IMR-90 (cell line): Measurements from ENCODE around the gene DIP2C. TPM values are rescaled to one million over a fixed set of nuclear protein-coding genes. Genes with fewer than 3 reads are reported as not detected.

ENCODE experiments used
- ATAC-seq: fragments of 200-7000 bp; cut with Tn5 transposase; 2 replicates; pipeline ENCODE4 v1.9.1; 2020; ENCODE audit warnings: low read depth, mild to moderate bottlenecking, moderate library complexity
- BruUV-seq: library from RNA; stranded (reverse); fragments of 400-500 nt; replicated peaks from 2 replicates; lab custom pipeline; 2021; lab: Mats Ljungman, UMichigan
- CTCF ChIA-PET: fragments of 300-600 bp; formaldehyde crosslinking; extraction: SDS; loops from one replicate; lab custom pipeline; 2021; ENCODE audit warnings: antibody characterized with exemption; lab: Yijun Ruan, JAX
- POLR2A ChIA-PET: fragments of 300-600 bp; sonication (Branson Sonifier 250); formaldehyde crosslinking; loops from one replicate; lab custom pipeline; 2022; ENCODE audit warnings: antibody characterized with exemption; ENCODE audit not compliant: unreplicated experiment; lab: Charles Lee
- DNase-seq: peaks from one replicate; pipeline ENCODE4 v3.0.0; 2013
- H2AFZ ChIP-seq: replicated peaks from 2 replicates; pipeline ENCODE3; 2013; ENCODE audit warnings: low read length, mild to moderate bottlenecking; ENCODE audit not compliant: poor library complexity
- H2AK5ac ChIP-seq: 2 replicates; pipeline ENCODE4 v1.6.1; 2013; ENCODE audit warnings: low read depth, low read length, inconsistent platforms
- H2AK9ac ChIP-seq: replicated peaks from 2 replicates; pipeline ENCODE3; 2013; ENCODE audit warnings: mild to moderate bottlenecking, low read depth, low read length, moderate library complexity; ENCODE audit not compliant: poor library complexity
- H2BK120ac ChIP-seq: 2 replicates; pipeline ENCODE4 v1.6.1; 2013; ENCODE audit warnings: low read depth, low read length, inconsistent platforms
- H2BK15ac ChIP-seq: 3 replicates; pipeline ENCODE4 v1.6.1; 2013; ENCODE audit warnings: low read depth, low read length, inconsistent platforms
- H2BK20ac ChIP-seq: 2 replicates; pipeline ENCODE4 v1.6.1; 2013; ENCODE audit warnings: low read depth, mild to moderate bottlenecking, inconsistent platforms, low read length, moderate library complexity
- H2BK5ac ChIP-seq: 2 replicates; pipeline ENCODE4 v1.6.1; 2013; ENCODE audit warnings: mild to moderate bottlenecking, low read depth, low read length, inconsistent platforms; ENCODE audit not compliant: poor library complexity, severe bottlenecking
- H3K14ac ChIP-seq: replicated peaks from 2 replicates; pipeline ENCODE4 v1.6.1; 2013; ENCODE audit warnings: low read depth, low read length, inconsistent platforms
- H3K18ac ChIP-seq: 2 replicates; pipeline ENCODE4 v1.6.1; 2013; ENCODE audit warnings: low read depth, low read length, control low read depth
- H3K23ac ChIP-seq: 2 replicates; pipeline ENCODE4 v1.6.1; 2013; ENCODE audit warnings: low read depth, low read length, inconsistent platforms
- H3K27ac ChIP-seq: 2 replicates; pipeline ENCODE4 v1.5.1; 2013; ENCODE audit warnings: mild to moderate bottlenecking, control low read depth, low read length; ENCODE audit not compliant: insufficient read depth
- H3K27me3 ChIP-seq: 2 replicates; pipeline ENCODE4 v1.6.1; 2013; ENCODE audit warnings: low read length; ENCODE audit not compliant: control insufficient read depth, insufficient read depth
- H3K36me3 ChIP-seq: 2 replicates; pipeline ENCODE4 v1.6.1; 2013; ENCODE audit warnings: low read length, mixed read lengths; ENCODE audit not compliant: control insufficient read depth, insufficient read depth
- H3K4ac ChIP-seq: 2 replicates; pipeline ENCODE4 v1.6.1; 2013; ENCODE audit warnings: low read depth, low read length, inconsistent platforms
- H3K4me1 ChIP-seq: 2 replicates; pipeline ENCODE4 v1.6.1; 2013; ENCODE audit warnings: low read length, mixed read lengths; ENCODE audit not compliant: control insufficient read depth, insufficient read depth
- H3K4me2 ChIP-seq: 2 replicates; pipeline ENCODE4 v1.6.1; 2013; ENCODE audit warnings: low read depth, mild to moderate bottlenecking, control low read depth, low read length, moderate library complexity
- H3K4me3 ChIP-seq: 2 replicates; pipeline ENCODE4 v1.5.1; 2013; ENCODE audit warnings: low read depth, mild to moderate bottlenecking, control low read depth, low read length, moderate library complexity; ENCODE audit not compliant: insufficient read depth
- H3K56ac ChIP-seq: 2 replicates; pipeline ENCODE4 v1.6.1; 2013; ENCODE audit warnings: low read length, inconsistent platforms; ENCODE audit not compliant: insufficient read depth; ENCODE audit errors: extremely low read depth
- H3K79me1 ChIP-seq, 2 experiments: 2 replicates each; pipeline ENCODE4 v1.6.1; 2013; ENCODE audit warnings: low read length in 2 of 2, inconsistent platforms in 1 of 2, low read depth in 1 of 2
- H3K9ac ChIP-seq: 2 replicates; pipeline ENCODE4 v1.6.1; 2013; ENCODE audit warnings: low read depth, low read length, control low read depth
- H3K9me1 ChIP-seq: 2 replicates; pipeline ENCODE4 v1.6.1; 2013; ENCODE audit warnings: low read length, inconsistent platforms; ENCODE audit not compliant: insufficient read depth
- H3K9me3 ChIP-seq: 2 replicates; pipeline ENCODE4 v1.6.1; 2013; ENCODE audit warnings: low read length; ENCODE audit not compliant: control insufficient read depth, insufficient read depth
- H4K20me1 ChIP-seq: 2 replicates; pipeline ENCODE4 v1.6.1; 2013; ENCODE audit warnings: low read length, inconsistent platforms; ENCODE audit not compliant: insufficient read depth
- H4K5ac ChIP-seq: 2 replicates; pipeline ENCODE4 v1.6.1; 2013; ENCODE audit warnings: mild to moderate bottlenecking, low read depth, low read length, control low read depth
- H4K8ac ChIP-seq, 2 experiments: 2 replicates each; pipeline ENCODE4 v1.6.1; 2013; ENCODE audit warnings: low read depth in 2 of 2, low read length in 2 of 2, control low read depth in 1 of 2, inconsistent platforms in 1 of 2
- H4K91ac ChIP-seq: 2 replicates; pipeline ENCODE4 v1.6.1; 2013; ENCODE audit warnings: low read depth, low read length, inconsistent platforms; ENCODE audit not compliant: insufficient read depth
- CEBPB ChIP-seq: IDR thresholded peaks from 2 replicates; pipeline ENCODE4 v1.6.1; 2012; ENCODE audit warnings: low read depth, low read length, improper control_type of control experiment
- CHD1 ChIP-seq: IDR thresholded peaks from 2 replicates; pipeline ENCODE4 v1.6.1; 2012; ENCODE audit warnings: low read depth, low read length, improper control_type of control experiment
- CTCF ChIP-seq: conservative IDR thresholded peaks from 2 replicates; pipeline ENCODE4 v1.5.1; 2012; ENCODE audit warnings: mild to moderate bottlenecking, low read depth, low read length, improper control_type of control experiment
- MAFK ChIP-seq: IDR thresholded peaks from 2 replicates; pipeline ENCODE4 v1.6.1; 2012; ENCODE audit warnings: low read depth, low read length, improper control_type of control experiment
- MAZ ChIP-seq: IDR thresholded peaks from 2 replicates; pipeline ENCODE4 v1.6.1; 2012; ENCODE audit warnings: low read depth, mild to moderate bottlenecking, low read length, improper control_type of control experiment, moderate library complexity, borderline replicate concordance
- RAD21 ChIP-seq: IDR thresholded peaks from 2 replicates; pipeline ENCODE4 v1.6.1; 2012; ENCODE audit warnings: low read length, improper control_type of control experiment
- RCOR1 ChIP-seq: IDR thresholded peaks from 2 replicates; pipeline ENCODE4 v1.6.1; 2012; ENCODE audit warnings: mild to moderate bottlenecking, low read length, improper control_type of control experiment; ENCODE audit not compliant: insufficient replicate concordance
- RFX5 ChIP-seq: IDR thresholded peaks from 2 replicates; pipeline ENCODE4 v1.8.0; 2012; ENCODE audit warnings: low read depth, mild to moderate bottlenecking, low read length, moderate library complexity
- SMC3 ChIP-seq: fragments of 150-350 bp; IDR thresholded peaks from 2 replicates; pipeline ENCODE4 v1.6.1; 2016; ENCODE audit warnings: low read depth, mild to moderate bottlenecking, antibody characterized with exemption, low read length, moderate library complexity
- WGBS, 2 experiments: methylation state at CpG; one replicate each; pipeline versions ENCODE4 v1.1.5 to v1.1.7; 2013; ENCODE audit warnings: missing lambda C conversion rate in 2 of 2; ENCODE audit not compliant: insufficient read length in 1 of 2; ENCODE audit errors: extremely low coverage in 2 of 2; 5-methylcytosine and 5-hydroxymethylcytosine counted together
- dilution Hi-C: fragments of 300-500 bp; cut with HindIII; formaldehyde crosslinking; loops from one replicate; pipeline ENCODE4 v1.14.3; 2018; ENCODE audit warnings: low sequenced_read_pairs; ENCODE audit not compliant: unreplicated experiment
- in situ Hi-C: fragments of 300-500 bp; cut with MboI; formaldehyde crosslinking; loops from 3 replicates; pipeline ENCODE4 v1.14.3; 2019; ENCODE audit warnings: low sequenced_read_pairs, inconsistent platforms, mixed read lengths
- intact Hi-C: fragments of 100-400 bp; cut with micrococcal nuclease; formaldehyde crosslinking; loops from 2 replicates; pipeline ENCODE4 v1.10.0; 2022
- polyA plus RNA-seq, 3 experiments: library from polyadenylated mRNA; depleted of rRNA; stranded (reverse); fragments of >200 nt; gene quantifications; 2 replicates each; pipeline ENCODE4 v1.2.3, GENCODE V29; 2012; ENCODE audit warnings: low replicate concordance in 1 of 3
- total RNA-seq: library from RNA; depleted of rRNA; stranded (reverse); fragments of >200 nt; gene quantifications from 2 replicates; pipeline ENCODE4 v1.2.3, GENCODE V29; 2012
- TF ChIP-seq, protein P1 (sequence below): fragments of 150-350 bp; IDR thresholded peaks from 2 replicates; pipeline ENCODE4 v1.6.1; 2017; ENCODE audit warnings: mild to moderate bottlenecking, antibody characterized with exemption, low read length, low read depth

DIP2C gene
- total and polyA plus RNA-seq, 2 of the 4 experiments (the other 2 are of a cell fraction), result 8.6 to 17.3 TPM

GRCh38 chr10:488081-488932, 201.2 kb downstream of the DIP2C start:
- dilution Hi-C loops (no loop called here), in situ Hi-C loops (no loop called here), intact Hi-C loops (no loop called here)
- H3K14ac ChIP-seq, result peak overlapping the region; percentile 32; the same call in 1 of the 2 replicates
- peaks cover 23% of the 10 kb centered on the region for H3K9me1 ChIP-seq
- H2BK20ac ChIP-seq, result no peak overlapping the region
- no peak overlapping the region for H4K8ac ChIP-seq
- no TSS peak for BruUV-seq
- ChIA-PET CTCF (no interaction called here), POLR2A (no interaction called here)
- H2AK5ac ChIP-seq, result no peak overlapping the region
- H3K4me2 ChIP-seq, result no peak overlapping the region
- H3K23ac ChIP-seq, result no peak overlapping the region
- H3K79me1 ChIP-seq, result peaks cover 53 to 84% of the 10 kb centered on the region in 2 experiments
- H2BK120ac ChIP-seq, result no peak overlapping the region
- no peak overlapping the region for H3K4ac ChIP-seq
- 95% methylated on average over 4 of the region's 21 CpGs; no CpG with 5 or more reads in 1 of the 2 experiments for WGBS, 2 experiments
- no peaks in the 10 kb centered on the region for H3K27me3 ChIP-seq
- H3K9ac ChIP-seq, result no peak overlapping the region
- H3K4me1 ChIP-seq, result peaks cover 17% of the 10 kb centered on the region
- TF ChIP-seq RFX5 (no peak), SMC3 (no peak), CEBPB (no peak), MAFK (no peak), RCOR1 (no peak), CTCF (no peak), CHD1 (no peak), RAD21 (no peak), MAZ (no peak)
- TF ChIP-seq, protein P1, sequence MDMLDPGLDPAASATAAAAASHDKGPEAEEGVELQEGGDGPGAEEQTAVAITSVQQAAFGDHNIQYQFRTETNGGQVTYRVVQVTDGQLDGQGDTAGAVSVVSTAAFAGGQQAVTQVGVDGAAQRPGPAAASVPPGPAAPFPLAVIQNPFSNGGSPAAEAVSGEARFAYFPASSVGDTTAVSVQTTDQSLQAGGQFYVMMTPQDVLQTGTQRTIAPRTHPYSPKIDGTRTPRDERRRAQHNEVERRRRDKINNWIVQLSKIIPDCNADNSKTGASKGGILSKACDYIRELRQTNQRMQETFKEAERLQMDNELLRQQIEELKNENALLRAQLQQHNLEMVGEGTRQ, result no peak
- H2BK5ac ChIP-seq, result no peak overlapping the region
- no peak overlapping the region for H4K91ac ChIP-seq
- H2BK15ac ChIP-seq, result no peak overlapping the region
- H4K20me1 ChIP-seq, result peaks cover 75% of the 10 kb centered on the region
- H3K27ac ChIP-seq, result no peak overlapping the region
- H3K36me3 ChIP-seq, result peaks cover 6% of the 10 kb centered on the region; the same call in 1 of the 2 replicates
- H3K4me3 ChIP-seq, result no peak overlapping the region
- ATAC-seq (no peak), DNase-seq (no peak)
- no peaks in the 10 kb centered on the region for H3K9me3 ChIP-seq
- no peak overlapping the region for H2AFZ ChIP-seq
- H4K5ac ChIP-seq, result no peak overlapping the region
- H3K56ac ChIP-seq, result no peak overlapping the region
- no peak overlapping the region for H2AK9ac ChIP-seq
- no peak overlapping the region for H3K18ac ChIP-seq
